ENCODE results near the gene AGO3. TPM values are rescaled to one million over a fixed set of nuclear protein-coding genes. Genes with fewer than 3 reads are reported as not detected.

Gene AGO3
- total RNA-seq, 1 experiment from 2014 or later = 39.4 TPM

DNA sequence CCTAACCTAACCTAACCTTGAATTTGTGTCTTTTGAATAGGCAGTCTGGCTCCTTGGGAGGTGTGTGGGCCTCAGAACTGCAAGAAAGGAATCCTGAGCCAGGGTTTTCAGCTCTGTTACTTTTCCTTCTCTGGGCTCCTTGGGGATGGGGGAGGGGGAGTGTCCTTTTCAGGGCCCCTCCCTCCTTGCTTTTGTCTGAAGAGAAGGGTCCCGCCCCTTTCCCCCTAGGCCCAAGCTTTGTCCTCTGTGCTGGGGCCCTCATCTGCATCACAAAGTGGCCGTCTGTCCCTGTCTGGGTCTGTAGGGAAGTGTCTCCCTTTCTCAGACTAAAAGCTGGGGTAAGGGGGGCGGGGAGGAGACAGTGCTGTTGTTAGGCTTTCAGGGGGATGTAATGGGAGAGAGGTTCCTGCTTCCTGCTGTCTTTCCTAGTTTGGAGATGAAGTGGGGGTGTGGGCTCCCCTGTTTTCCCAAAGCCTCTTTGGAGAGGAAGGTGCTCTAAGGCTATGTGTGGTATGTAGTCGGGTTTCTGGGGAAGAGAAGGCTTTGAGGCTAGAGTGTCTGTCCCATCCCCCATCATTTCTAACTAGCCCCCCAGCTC is 44.8 kb upstream of the AGO3 start:
- H3K4me3 ChIP-seq (ENCODE audit: low read depth in 2 of 2, low read length in 2 of 2) = no peak overlapping the region
- TF ChIP-seq SIN3A (IDR thresholded peaks at IDR 0.05; ENCODE audit: borderline replicate concordance, insufficient read depth, low read depth, low read length) (no peak), TCF7L2 (IDR thresholded peaks at IDR 0.05; ENCODE audit: low read depth, low read length) (no peak), POLR2AphosphoS5 (IDR thresholded peaks at IDR 0.05; ENCODE audit: low read depth, low read length) (no peak), CTCF (IDR thresholded peaks at IDR 0.05) (no peak)
- TF ChIP-seq, protein P1, sequence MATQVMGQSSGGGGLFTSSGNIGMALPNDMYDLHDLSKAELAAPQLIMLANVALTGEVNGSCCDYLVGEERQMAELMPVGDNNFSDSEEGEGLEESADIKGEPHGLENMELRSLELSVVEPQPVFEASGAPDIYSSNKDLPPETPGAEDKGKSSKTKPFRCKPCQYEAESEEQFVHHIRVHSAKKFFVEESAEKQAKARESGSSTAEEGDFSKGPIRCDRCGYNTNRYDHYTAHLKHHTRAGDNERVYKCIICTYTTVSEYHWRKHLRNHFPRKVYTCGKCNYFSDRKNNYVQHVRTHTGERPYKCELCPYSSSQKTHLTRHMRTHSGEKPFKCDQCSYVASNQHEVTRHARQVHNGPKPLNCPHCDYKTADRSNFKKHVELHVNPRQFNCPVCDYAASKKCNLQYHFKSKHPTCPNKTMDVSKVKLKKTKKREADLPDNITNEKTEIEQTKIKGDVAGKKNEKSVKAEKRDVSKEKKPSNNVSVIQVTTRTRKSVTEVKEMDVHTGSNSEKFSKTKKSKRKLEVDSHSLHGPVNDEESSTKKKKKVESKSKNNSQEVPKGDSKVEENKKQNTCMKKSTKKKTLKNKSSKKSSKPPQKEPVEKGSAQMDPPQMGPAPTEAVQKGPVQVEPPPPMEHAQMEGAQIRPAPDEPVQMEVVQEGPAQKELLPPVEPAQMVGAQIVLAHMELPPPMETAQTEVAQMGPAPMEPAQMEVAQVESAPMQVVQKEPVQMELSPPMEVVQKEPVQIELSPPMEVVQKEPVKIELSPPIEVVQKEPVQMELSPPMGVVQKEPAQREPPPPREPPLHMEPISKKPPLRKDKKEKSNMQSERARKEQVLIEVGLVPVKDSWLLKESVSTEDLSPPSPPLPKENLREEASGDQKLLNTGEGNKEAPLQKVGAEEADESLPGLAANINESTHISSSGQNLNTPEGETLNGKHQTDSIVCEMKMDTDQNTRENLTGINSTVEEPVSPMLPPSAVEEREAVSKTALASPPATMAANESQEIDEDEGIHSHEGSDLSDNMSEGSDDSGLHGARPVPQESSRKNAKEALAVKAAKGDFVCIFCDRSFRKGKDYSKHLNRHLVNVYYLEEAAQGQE (IDR thresholded peaks at IDR 0.05; ENCODE audit: insufficient read depth in 1 of 2, low read depth in 2 of 2, low read length in 1 of 2) = no peak
- H3K9me3 ChIP-seq (ENCODE audit: control insufficient read depth, insufficient read depth, low read depth, low read length) = no peaks in the 10 kb centered on the region
- no peak overlapping the region for H3K27ac ChIP-seq (ENCODE audit: low read length)
- peaks cover 12% of the 10 kb centered on the region; the same call in 1 of the 2 replicates for H3K36me3 ChIP-seq (ENCODE audit: control insufficient read depth, insufficient read depth, low read length)
- CTCF ChIA-PET = no interaction called here
- in situ Hi-C loops (cut with HindIII; ENCODE audit: low pct_unique_long_range_greater_than_20kb, low sequenced_read_pairs) (no loop called here), intact Hi-C loops (cut with micrococcal nuclease; ENCODE audit: unreplicated experiment) (no loop called here)
- no peaks in the 10 kb centered on the region for H3K27me3 ChIP-seq (ENCODE audit: control insufficient read depth, insufficient read depth, low read length)
- ATAC-seq (no peak), DNase-seq (ENCODE audit: low read depth, low spot score) (no peak)
- POLR2A ChIA-PET = no interaction called here
- H3K4me1 ChIP-seq (ENCODE audit: control insufficient read depth, insufficient read depth, low read length) = peaks cover 17% of the 10 kb centered on the region
- BruUV-seq (replicated peaks) = no TSS peak

GRCh38 chr1:35886577-35887431 is 44.1 kb upstream of the AGO3 start:
- DNase-seq (ENCODE audit: low read depth, low spot score) = no peak
- intact Hi-C loops (cut with micrococcal nuclease; ENCODE audit: unreplicated experiment) = no loop called here
- TF ChIP-seq SIN3A (IDR thresholded peaks at IDR 0.05; ENCODE audit: borderline replicate concordance, insufficient read depth, low read depth, low read length) = no peak
- TF ChIP-seq POLR2AphosphoS5 (IDR thresholded peaks at IDR 0.05; ENCODE audit: low read depth, low read length) = no peak
- TF ChIP-seq TCF7L2 (IDR thresholded peaks at IDR 0.05; ENCODE audit: low read depth, low read length) = no peak
- TF ChIP-seq, protein P1 (IDR thresholded peaks at IDR 0.05; ENCODE audit: insufficient read depth in 1 of 2, low read depth in 2 of 2, low read length in 1 of 2) = no peak
- no peak for TF ChIP-seq CTCF (IDR thresholded peaks at IDR 0.05)

More at GRCh38 chr1:35886577-35887431, 44.1 kb upstream of the AGO3 start:
- H3K27ac ChIP-seq (ENCODE audit: low read length) = no peak overlapping the region
- in situ Hi-C loops (cut with HindIII; ENCODE audit: low pct_unique_long_range_greater_than_20kb, low sequenced_read_pairs) = no loop called here
- POLR2A ChIA-PET = no interaction called here
- no peaks in the 10 kb centered on the region for H3K27me3 ChIP-seq (ENCODE audit: control insufficient read depth, insufficient read depth, low read length)
- no peak overlapping the region for H3K4me3 ChIP-seq (ENCODE audit: low read depth in 2 of 2, low read length in 2 of 2)
- CTCF ChIA-PET = no interaction called here
- H3K4me1 ChIP-seq (ENCODE audit: control insufficient read depth, insufficient read depth, low read length) = peaks cover 17% of the 10 kb centered on the region
- no TSS peak for BruUV-seq (replicated peaks)
- no peaks in the 10 kb centered on the region for H3K9me3 ChIP-seq (ENCODE audit: control insufficient read depth, insufficient read depth, low read depth, low read length)
- ATAC-seq = no peak
- peaks cover 15% of the 10 kb centered on the region; the same call in 1 of the 2 replicates for H3K36me3 ChIP-seq (ENCODE audit: control insufficient read depth, insufficient read depth, low read length)

All from Panc1 (cell line).